Vagina (tissue), 2 donors: ENCODE results near the gene CCDC92B.
"Not testable (repeated sequence)": the region's sequence is repeated elsewhere in the genome, so short reads cannot be mapped to it uniquely, and the experiment has no call there.

Experiments used
- POLR2AphosphoS5 ChIP-seq, 2 donors: sonication (generic); formaldehyde crosslinking; IDR thresholded peaks; one replicate each; pipeline ENCODE4 v1.9.0; 2017; ENCODE audit warnings: antibody characterized with exemption in 2 of 2, mild to moderate bottlenecking in 2 of 2, low read depth in 1 of 2; ENCODE audit not compliant: insufficient read depth in 1 of 2
- TF ChIP-seq, protein P1 (sequence below), 3 experiments: fragments of 450-650 bp in 2 of 3; fragments of 200-600 bp in 1 of 3; sonication (generic) in 1 of 3; IDR thresholded peaks; one replicate each; pipeline ENCODE4 v1.5.1; 2017 to 2019; ENCODE audit warnings: antibody characterized with exemption in 3 of 3, mild to moderate bottlenecking in 2 of 3, moderate library complexity in 2 of 3

DNA sequence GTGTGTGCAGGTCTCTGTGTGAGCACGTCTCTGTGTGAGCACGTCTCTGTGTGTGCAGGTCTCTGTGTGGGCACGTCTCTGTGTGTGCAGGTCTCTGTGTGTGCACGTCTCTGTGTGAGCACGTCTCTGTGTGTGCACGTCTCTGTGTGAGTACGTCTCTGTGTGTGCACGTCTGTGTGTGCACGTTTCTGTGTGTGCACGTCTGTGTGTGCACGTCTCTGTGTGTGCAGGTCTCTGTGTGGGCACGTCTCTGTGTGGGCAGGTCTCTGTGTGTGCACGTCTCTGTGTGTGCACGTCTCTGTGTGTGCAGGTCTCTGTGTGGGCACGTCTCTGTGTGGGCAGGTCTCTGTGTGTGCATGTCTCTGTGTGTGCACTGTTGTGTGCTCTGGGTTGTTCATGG lies 32.1 kb upstream of the CCDC92B start:
- TF ChIP-seq POLR2AphosphoS5 (IDR thresholded peaks at IDR 0.05; ENCODE audit: insufficient read depth in 1 of 2, low read depth in 1 of 2) = not testable (repeated sequence)
- TF ChIP-seq, protein P1, sequence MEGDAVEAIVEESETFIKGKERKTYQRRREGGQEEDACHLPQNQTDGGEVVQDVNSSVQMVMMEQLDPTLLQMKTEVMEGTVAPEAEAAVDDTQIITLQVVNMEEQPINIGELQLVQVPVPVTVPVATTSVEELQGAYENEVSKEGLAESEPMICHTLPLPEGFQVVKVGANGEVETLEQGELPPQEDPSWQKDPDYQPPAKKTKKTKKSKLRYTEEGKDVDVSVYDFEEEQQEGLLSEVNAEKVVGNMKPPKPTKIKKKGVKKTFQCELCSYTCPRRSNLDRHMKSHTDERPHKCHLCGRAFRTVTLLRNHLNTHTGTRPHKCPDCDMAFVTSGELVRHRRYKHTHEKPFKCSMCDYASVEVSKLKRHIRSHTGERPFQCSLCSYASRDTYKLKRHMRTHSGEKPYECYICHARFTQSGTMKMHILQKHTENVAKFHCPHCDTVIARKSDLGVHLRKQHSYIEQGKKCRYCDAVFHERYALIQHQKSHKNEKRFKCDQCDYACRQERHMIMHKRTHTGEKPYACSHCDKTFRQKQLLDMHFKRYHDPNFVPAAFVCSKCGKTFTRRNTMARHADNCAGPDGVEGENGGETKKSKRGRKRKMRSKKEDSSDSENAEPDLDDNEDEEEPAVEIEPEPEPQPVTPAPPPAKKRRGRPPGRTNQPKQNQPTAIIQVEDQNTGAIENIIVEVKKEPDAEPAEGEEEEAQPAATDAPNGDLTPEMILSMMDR (IDR thresholded peaks at IDR 0.05) = not testable (repeated sequence)
